ENCODE results near the gene ENAM.
"Not testable (repeated sequence)": the region's sequence is repeated elsewhere in the genome, so short reads cannot be mapped to it uniquely, and the experiment has no call there.

The ENAM gene

DNA sequence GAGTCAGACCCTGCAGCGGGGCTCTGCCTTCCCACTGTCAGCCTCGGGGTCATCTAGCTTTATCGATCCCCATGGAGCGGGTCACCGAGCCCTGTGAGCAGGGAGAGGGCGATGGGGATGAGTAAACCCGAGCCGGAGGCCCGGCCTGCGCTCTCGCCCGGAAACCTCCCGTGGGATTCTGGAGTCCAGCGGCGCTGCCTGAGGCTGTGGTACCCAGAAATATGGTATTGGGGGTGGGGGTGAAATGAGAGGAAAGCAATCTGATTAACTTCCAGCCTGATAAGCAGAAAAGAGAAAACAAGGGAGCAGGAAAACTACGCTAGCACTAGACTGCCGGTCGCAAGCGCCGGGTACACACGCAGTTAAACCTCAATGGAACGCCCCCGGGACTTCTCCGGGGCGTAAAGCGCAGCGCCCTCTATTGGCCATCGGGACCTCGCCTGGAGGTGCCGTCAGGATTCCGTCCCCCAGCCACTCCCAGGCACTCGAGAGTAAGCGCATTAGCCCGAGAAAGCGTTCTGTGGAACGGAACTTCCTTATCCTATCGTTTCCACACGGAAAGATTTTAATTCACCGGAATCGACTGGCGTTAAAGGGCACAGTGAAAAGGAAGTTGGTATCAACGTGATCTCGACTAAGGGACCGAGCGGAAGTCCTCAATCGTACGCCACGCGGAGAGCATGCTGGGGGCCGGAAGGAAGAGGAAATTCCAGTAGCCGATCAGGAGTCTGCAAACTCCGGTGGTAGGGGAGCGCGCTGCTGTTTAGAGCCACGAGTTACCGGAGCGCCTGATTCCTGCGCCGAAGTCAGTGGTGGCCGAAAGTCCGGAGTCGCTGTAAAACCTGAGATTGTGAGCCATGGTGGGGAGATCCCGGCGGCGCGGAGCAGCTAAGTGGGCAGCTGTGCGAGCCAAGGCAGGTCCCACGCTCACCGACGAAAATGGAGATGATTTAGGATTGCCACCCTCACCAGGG is 59.6 kb downstream of the ENAM start, which contains the start of gene UTP3:
UTP3 (plus strand) TSS at position 712 of the 974 bp plus-strand sequence; CDS start at position 858, 146 bp downstream.
- no peaks in the 10 kb centered on the region for H3K27me3 Mint-ChIP-seq
- H3K4me3 Mint-ChIP-seq, result peak within 1 kb of the TSS; percentile 98 to 99
- H3K9me3 Mint-ChIP-seq, result no peaks in the 10 kb centered on the region
- H3K4me1 Mint-ChIP-seq, result peaks cover 42% of the 10 kb centered on the region
- H3K27ac Mint-ChIP-seq, result peak within 1 kb of the TSS; percentile 99 to 100
- DNase-seq, result peak; percentile 93 to 95
- peak; percentile 94 for ATAC-seq

DNA sequence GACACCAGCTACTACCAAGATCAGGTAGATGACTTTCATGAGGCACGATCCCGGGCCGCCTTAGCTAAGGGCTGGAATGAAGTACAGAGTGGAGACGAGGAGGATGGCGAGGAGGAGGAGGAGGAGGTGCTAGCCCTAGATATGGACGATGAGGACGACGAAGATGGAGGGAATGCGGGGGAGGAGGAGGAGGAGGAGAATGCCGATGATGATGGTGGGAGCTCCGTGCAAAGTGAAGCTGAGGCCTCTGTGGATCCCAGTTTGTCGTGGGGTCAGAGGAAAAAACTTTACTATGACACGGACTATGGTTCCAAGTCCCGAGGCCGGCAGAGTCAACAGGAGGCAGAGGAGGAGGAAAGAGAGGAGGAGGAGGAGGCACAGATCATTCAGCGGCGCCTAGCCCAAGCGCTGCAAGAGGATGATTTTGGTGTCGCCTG is 60.3 kb downstream of the ENAM start:
- DNase-seq (no peak), ATAC-seq (peak; percentile 9)
- H3K4me1 Mint-ChIP-seq, result peaks cover 42% of the 10 kb centered on the region
- peak overlapping the region; percentile 99 to 100 for H3K27ac Mint-ChIP-seq
- H3K27me3 Mint-ChIP-seq, result no peaks in the 10 kb centered on the region
- peak overlapping the region; percentile 98 to 99 for H3K4me3 Mint-ChIP-seq
- H3K9me3 Mint-ChIP-seq, result no peaks in the 10 kb centered on the region

DNA sequence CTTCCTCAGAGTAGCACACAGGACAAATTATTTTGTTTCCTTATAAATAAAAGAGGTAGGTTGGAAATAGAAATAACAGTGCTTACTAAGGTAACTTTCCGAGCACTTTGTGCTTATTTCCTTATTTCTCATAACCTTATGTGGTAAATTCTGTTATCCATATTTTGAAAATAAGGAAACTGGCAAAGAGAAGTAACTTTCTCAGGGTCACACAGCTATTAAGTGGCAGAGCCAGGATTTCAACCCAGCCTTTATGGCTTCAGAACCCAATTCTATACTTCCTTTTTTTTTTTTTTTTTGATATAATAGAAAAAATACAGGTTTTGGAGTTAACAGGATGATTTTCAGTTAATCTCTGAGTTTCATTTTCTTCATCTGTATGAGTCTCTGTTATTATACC is 63.1 kb downstream of the ENAM start:
- H3K4me1 Mint-ChIP-seq, result peaks cover 38% of the 10 kb centered on the region
- peak overlapping the region in 1 of 2 donors; percentile 19 for H3K27ac Mint-ChIP-seq
- DNase-seq (no peak), ATAC-seq (no peak)
- H3K9me3 Mint-ChIP-seq, result no peaks in the 10 kb centered on the region
- no peaks in the 10 kb centered on the region for H3K27me3 Mint-ChIP-seq
- peak overlapping the region; percentile 48 to 99 for H3K4me3 Mint-ChIP-seq

DNA sequence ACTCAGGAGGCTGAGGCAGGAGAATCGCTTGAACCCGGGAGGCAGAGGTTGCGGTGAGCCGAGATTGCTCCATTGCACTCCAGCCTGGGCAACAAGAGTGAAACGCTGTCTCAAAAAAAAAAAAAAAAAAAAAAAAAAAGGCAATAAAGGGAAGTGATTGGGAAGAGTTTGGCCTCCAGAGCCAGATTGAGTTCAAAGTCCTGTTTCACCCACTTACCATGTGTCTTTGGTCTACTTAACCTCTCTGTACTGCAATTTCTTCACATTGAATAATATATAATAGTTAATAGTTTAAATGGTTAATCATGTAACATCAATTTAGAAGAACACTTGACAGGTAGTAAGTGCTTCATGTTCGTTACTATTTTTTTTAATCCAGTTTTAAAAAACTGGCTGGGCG is 66.1 kb downstream of the ENAM start:
- not testable (repeated sequence) for DNase-seq, ATAC-seq, H3K27ac Mint-ChIP-seq, H3K4me3 Mint-ChIP-seq, H3K9me3 Mint-ChIP-seq, H3K27me3 Mint-ChIP-seq
- peaks cover 21% of the 10 kb centered on the region for H3K4me1 Mint-ChIP-seq

All from stimulated activated naive CD8-positive, alpha-beta T cell treated with anti-CD3 and anti-CD28 coated beads, Interleukin-15, amount 100 ng/mL, for 72 hours (primary cell).